ENCODE results near the gene KRT74. TPM values are rescaled to one million over a fixed set of nuclear protein-coding genes. Genes with fewer than 3 reads are reported as not detected.
A peak's percentile ranks its signal among the peaks of the same experiment; 100 is the strongest.

Gene KRT74
- total RNA-seq, 1 donor, result not detected

- no peak for DNase-seq (ENCODE audit: low read depth in 2 of 3, low spot score in 2 of 3)
Observed at GRCh38 chr12:52540531-52540930, 33.1 kb downstream of the KRT74 start.

DNA sequence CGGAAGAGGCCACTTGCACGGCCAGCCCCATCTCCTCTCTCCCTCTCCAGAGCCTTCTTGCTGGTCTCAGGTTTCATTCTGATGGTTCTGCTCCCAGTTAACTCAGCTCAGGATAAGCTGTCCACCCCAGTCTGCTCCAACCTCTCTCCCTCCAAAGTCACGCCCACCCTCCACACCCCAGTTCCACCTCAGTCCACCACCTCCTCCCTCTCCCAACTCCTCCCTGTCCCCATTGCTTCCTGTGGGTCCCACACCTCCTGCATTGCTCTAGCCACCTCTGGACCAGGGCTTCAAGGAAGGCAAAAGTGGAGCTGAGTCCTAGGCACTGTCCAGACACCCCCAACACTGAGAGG is 33.8 kb downstream of the KRT74 start:
- DNase-seq (ENCODE audit: low read depth in 2 of 3, low spot score in 2 of 3), result no peak

DNA sequence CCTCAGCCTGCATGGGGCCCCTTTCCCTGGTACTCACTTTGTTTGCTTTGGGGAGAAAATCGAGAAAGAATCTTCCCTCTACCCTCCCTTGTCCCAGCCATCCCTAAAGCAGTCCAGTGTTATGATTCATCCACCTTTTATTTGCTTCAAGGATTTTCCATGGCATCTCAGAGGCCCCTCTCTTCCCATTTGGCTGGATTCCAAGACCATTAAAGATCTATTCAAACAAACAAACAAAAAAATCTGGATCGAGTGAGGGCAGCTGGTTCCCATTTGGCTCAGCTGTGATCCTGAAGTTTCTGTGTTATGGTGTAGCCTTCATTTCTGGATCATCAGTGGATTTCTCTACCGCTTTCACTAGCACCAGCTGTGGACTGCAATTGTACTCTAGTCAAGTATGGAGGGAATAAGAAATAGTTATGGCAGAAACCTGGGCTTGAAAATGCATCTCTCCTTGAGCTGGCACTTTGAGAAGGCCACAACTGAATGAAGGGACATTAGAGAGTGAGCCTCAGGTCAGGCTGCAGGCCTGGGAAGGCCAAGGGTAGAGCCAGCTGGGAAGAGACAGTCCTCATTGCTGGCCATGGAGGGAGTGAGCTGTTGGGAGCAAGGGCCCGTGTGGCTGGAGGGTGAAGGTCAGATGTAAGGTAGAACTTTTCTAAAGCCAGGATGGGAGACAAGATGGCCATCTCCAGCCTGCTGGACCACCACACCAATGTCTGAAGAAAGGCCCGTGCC is 34.4 kb downstream of the KRT74 start:
- no peak for DNase-seq (ENCODE audit: low read depth in 2 of 3, low spot score in 2 of 3)

- DNase-seq (ENCODE audit: low read depth in 2 of 3, low spot score in 2 of 3), result no peak
Observed at GRCh38 chr12:52537101-52537500, 36.5 kb downstream of the KRT74 start.

DNA sequence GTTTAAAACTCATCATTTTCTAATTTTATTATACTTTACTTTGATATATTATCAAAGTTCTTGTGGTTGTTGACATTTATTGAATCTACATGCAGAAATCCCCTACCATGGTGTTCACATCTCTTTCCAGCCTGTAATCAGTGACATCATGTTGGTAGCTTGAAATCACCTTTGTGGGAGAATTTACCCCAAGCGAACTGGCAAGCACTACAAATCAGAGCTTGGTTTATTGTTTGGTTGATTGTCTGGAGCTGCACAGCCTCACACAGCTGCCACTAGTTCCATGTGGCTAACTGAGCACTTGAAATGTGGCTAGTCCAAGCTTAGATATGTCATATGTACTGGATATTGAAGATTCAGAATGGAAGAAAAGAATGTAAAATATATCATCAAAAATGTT is 38.1 kb downstream of the KRT74 start:
- no peak for DNase-seq (ENCODE audit: low read depth in 2 of 3, low spot score in 2 of 3)

DNA sequence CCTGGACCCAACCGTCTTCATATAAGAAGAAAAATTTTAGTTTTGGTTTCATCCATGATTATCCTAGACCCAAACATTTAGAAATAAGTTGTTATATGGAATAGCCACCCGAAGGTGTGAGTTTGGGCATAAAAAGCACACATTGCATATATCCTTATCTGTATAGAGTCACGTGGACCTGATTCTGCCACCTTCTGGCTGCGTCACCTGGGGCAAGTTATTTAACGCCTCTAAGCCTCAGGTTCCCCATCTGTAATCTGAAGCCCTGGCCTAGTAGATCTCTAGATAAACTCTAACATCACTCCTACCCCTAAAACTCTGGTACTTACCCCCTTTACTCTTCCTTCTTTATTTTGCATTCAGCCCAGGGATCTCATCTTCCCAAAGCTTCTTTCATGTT is 39.2 kb downstream of the KRT74 start:
- DNase-seq (ENCODE audit: low read depth in 2 of 3, low spot score in 2 of 3), result peak in 1 of 3 donors; percentile 19

GRCh38 chr12:52533686-52534470 is 39.8 kb downstream of the KRT74 start:
- DNase-seq (ENCODE audit: low read depth in 2 of 3, low spot score in 2 of 3), result peak in 1 of 3 donors; percentile 17

GRCh38 chr12:52532636-52533035 is 41.0 kb downstream of the KRT74 start:
- DNase-seq (ENCODE audit: low read depth in 2 of 3, low spot score in 2 of 3), result no peak

GRCh38 chr12:52531566-52532300 is 41.9 kb downstream of the KRT74 start:
- DNase-seq (ENCODE audit: low read depth in 2 of 3, low spot score in 2 of 3), result peak in 2 of 3 donors; percentile 2 to 16

DNA sequence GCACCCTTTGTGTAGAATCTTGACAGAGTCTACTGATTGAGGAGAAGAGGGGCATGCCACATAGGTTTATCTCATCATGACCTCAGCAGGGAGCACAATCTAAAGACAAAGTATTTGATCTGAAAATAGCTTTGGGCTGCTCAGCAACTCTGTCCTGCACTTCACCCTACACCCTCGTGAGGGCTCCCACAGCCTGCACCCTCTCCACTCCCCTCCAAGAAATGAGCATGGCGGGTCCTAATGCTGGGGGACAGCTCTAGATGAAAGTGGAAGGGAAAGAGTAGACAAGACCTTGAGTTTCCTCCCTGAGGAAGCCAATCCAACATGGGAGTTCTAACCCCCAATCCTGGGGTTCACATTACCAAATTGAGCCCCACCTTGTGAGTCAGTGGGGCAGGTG is 42.7 kb downstream of the KRT74 start:
- DNase-seq (ENCODE audit: low read depth in 2 of 3, low spot score in 2 of 3), result no peak

DNA sequence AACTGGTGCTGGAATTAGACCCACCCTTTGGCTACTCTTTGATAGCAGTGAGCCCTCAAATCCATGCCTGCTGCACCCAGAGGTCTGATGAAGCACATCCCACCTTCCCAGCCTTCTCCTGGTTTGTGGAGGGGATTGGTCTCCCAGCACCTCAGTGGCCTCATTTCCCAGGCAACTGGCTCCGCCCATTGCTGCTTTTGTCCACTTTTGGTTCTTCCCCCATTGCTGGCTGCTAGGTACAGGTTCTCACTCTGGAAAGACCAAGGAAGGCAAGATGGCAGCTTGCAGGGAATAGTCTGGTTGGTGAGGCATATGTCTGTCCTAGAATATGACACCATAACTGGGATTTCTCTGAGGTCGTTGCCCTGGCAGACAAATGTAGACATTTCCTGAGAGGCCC is 43.3 kb downstream of the KRT74 start:
- no peak for DNase-seq (ENCODE audit: low read depth in 2 of 3, low spot score in 2 of 3)

DNA sequence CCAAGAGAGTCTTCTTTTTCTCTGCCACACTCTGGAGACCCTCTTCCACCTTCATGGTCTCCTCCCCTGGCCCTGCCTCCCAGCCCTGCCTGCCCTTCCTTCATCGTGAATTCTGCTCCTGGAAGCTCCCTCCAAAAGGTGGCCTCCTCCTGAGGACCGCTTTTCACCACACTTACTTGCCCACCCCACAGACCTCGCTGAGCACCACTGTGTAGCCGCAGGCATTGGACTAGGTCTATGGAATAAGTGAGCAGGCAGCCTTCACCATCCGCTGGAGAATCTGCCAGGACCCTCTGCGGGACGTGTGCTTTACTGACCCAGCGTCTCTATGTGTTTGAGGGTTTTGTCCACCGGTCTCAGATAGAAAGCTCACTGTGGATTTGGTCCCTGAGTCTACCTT is 43.8 kb downstream of the KRT74 start:
- no peak for DNase-seq (ENCODE audit: low read depth in 2 of 3, low spot score in 2 of 3)

DNA sequence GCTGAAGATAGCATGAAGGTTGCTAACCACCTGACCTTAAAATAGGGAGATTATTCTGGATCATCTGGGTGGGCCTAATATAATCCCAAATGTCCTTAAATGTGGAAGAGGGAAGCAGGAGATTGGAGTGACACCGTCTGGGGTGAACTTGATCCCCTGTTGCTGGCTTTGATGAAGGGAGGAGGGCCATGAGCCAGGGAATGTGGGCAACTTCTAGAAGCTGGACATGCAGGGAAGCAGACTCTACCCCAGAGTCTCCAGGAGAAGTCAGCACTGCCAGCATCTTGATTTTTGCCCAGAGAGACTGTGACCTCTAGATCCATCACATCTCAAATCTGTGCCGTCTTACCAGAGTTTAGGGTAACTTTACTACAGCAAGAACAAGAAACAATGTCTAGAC is 44.2 kb downstream of the KRT74 start:
- DNase-seq (ENCODE audit: low read depth in 2 of 3, low spot score in 2 of 3), result no peak

- DNase-seq (ENCODE audit: low read depth in 2 of 3, low spot score in 2 of 3), result no peak
Observed at GRCh38 chr12:52528641-52529143, 45.0 kb downstream of the KRT74 start.

DNA sequence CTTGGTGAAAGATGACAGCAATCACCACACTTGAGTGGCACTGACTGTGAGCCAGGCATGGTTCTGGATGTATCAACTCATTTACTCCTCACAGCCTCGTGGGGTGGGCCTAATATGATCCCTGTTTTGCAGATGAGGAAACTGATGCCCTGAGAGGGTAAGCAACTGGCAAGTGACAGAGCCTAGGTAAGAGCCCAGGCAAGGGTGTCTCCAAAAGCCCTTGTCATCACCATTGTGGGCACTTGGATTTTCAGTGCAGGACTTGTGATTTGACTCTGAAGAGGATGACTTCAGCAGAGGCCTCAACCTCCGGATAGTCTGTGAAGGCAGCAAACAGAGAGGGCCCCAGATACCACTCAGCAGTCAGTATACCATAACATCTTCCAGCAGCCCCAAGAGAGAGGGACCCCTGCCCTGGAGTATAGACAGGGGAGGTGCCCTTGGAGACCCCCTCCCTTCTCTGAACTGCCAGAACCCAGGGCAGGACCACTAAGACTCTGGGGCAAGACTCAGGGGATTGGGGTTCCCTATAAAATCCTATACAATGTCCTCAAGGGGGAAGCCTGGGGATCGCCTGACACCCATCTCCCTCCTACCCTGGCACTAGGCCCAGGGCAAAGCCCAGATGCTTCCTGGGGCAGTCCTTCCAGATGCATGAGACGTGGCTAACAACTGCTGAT is 46.4 kb downstream of the KRT74 start:
- no peak for DNase-seq (ENCODE audit: low read depth in 2 of 3, low spot score in 2 of 3)

- no peak for DNase-seq (ENCODE audit: low read depth in 2 of 3, low spot score in 2 of 3)
Observed at GRCh38 chr12:52526511-52526951, 47.1 kb downstream of the KRT74 start.

DNA sequence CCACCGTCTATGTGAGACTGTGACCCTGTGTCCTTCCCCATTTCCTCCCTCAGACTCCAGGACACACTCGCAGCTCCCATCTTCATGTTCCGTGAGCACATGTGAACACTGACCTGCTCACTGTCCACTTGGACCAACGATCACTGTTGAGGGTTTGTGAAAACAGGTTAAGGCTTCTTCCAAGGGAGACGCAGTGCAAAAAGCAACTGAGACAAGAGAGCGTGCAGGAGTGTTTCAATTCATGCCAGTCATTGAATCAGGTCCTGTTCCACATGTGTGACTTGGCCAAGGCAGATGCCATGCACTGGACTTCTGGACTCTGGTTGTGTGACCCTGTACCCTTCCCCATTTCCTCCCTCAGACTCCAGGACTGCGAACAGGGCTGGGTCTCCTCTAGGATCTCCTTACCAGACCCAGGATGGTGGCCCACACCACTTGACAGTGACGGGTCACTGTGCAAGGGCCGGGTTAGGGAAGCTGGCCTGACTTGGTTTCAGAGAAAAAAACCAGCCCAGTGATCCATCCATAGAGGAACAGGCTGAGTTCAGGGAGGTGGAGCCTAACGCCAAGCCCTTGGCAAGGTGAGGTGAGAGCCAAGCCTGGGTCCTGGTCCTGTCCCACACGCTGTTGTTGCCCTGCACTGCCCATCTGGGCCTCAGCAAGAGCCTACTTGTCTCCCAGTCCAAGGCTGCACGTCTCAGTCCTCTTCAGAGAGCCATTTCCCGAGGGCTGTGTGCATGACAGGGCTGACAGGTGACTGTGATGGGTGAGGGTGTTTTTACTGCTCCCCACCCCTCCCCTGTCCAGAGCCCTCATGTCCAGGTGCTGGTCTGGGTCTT is 47.8 kb downstream of the KRT74 start:
- DNase-seq (ENCODE audit: low read depth in 2 of 3, low spot score in 2 of 3), result no peak

DNA sequence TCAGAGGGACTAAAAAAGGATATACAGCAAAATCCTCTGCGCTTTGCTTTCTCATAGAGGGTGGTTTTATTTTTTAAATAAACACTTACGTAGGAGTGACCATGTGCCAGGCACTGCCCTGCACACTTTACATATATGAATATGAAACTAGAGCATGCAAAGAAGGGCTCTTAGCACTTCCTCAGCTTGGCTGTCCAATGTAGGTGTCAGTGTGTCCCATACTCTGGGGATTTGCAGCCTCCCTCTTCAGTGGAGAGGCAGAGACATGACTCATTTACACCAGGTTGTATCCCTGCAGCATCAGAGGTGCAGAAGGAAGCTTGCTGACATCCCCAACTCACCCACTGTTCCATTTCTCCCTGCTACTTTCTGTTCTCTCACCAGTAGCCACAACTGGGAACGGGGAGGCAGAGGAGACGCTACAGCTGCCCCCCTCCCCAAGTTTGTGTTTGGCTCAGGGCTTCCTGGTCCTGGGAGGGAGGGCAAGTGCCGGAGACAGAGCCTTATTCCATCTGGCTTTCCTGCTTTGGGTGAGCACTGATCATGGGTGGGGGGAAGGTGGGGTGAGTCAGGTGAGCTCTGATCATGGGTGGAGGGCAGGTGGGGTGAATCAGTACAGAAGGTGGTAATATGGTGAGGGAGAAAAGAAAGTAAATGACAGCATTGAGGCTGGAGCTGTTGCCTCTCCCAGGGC is 48.6 kb downstream of the KRT74 start:
- no peak for DNase-seq (ENCODE audit: low read depth in 2 of 3, low spot score in 2 of 3)

- DNase-seq (ENCODE audit: low read depth in 2 of 3, low spot score in 2 of 3), result no peak
Observed at GRCh38 chr12:52524241-52524897, 49.3 kb downstream of the KRT74 start.

All from hematopoietic multipotent progenitor cell (in vitro differentiated cells).